Neural progenitor cell (in vitro differentiated cells): ENCODE data around the gene GPHB5. TPM values are rescaled to one million over a fixed set of nuclear protein-coding genes. Genes with fewer than 3 reads are reported as not detected.
A peak's percentile ranks its signal among the peaks of the same experiment; 100 is the strongest.

Experiments used
- DNase-seq: peaks from one replicate; pipeline ENCODE4 v3.0.0-alpha.2; 2016; ENCODE audit warnings: low spot score
- H2AFZ ChIP-seq: fragments of 200-600 bp; sonication (generic); replicated peaks from 2 replicates; pipeline ENCODE4 v1.6.1; 2016; ENCODE audit warnings: antibody characterized with exemption
- H3F3A ChIP-seq: fragments of 200-600 bp; sonication (generic); 2 replicates; pipeline ENCODE4 v1.6.1; 2016; ENCODE audit warnings: antibody characterized with exemption, low read depth
- H3K27ac ChIP-seq: fragments of 200-600 bp; sonication (generic); 2 replicates; pipeline ENCODE4 v1.5.1; 2016; ENCODE audit warnings: mild to moderate bottlenecking
- H3K27me3 ChIP-seq: fragments of 200-600 bp; sonication (generic); 2 replicates; pipeline ENCODE4 v1.6.1; 2016; ENCODE audit warnings: mild to moderate bottlenecking, moderate library complexity
- H3K36me3 ChIP-seq: fragments of 200-600 bp; sonication (generic); 2 replicates; pipeline ENCODE4 v1.5.1; 2016
- H3K4me1 ChIP-seq: fragments of 200-600 bp; sonication (generic); 2 replicates; pipeline ENCODE4 v1.6.1; 2016; ENCODE audit warnings: mixed run types
- H3K4me2 ChIP-seq: fragments of 200-600 bp; sonication (generic); 2 replicates; pipeline ENCODE4 v1.6.1; 2016
- H3K4me3 ChIP-seq: fragments of 200-600 bp; sonication (generic); 2 replicates; pipeline ENCODE4 v1.5.1; 2016
- H3K79me2 ChIP-seq: fragments of 200-600 bp; sonication (generic); 2 replicates; pipeline ENCODE4 v1.6.1; 2016; ENCODE audit warnings: low read depth
- H3K9ac ChIP-seq: fragments of 200-600 bp; sonication (generic); 2 replicates; pipeline ENCODE4 v1.6.1; 2016
- H3K9me3 ChIP-seq: fragments of 200-600 bp; sonication (generic); 2 replicates; pipeline ENCODE4 v1.5.1; 2016; ENCODE audit warnings: low read depth
- H4K20me1 ChIP-seq: fragments of 200-600 bp; sonication (generic); 2 replicates; pipeline ENCODE4 v1.6.1; 2016; ENCODE audit warnings: low read depth
- H3K27ac Mint-ChIP-seq: 3 replicates; pipeline ENCODE4 v1.8.0; 2021; ENCODE audit warnings: mixed read lengths
- H3K27me3 Mint-ChIP-seq: 2 replicates; pipeline ENCODE4 v1.8.0; 2022; ENCODE audit warnings: low read depth, mild to moderate bottlenecking, inconsistent platforms, moderate library complexity, mixed read lengths; ENCODE audit not compliant: insufficient read depth
- H3K36me3 Mint-ChIP-seq: 3 replicates; pipeline ENCODE4 v1.8.0; 2021; ENCODE audit warnings: mixed read lengths
- H3K4me1 Mint-ChIP-seq: 3 replicates; pipeline ENCODE4 v1.8.0; 2021; ENCODE audit warnings: mixed read lengths
- H3K4me3 Mint-ChIP-seq: 3 replicates; pipeline ENCODE4 v1.8.0; 2021; ENCODE audit warnings: mild to moderate bottlenecking, moderate library complexity, mixed read lengths
- H3K9me3 Mint-ChIP-seq: 3 replicates; pipeline ENCODE4 v1.8.0; 2020; ENCODE audit warnings: mixed read lengths
- CTCF ChIP-seq: fragments of 200-600 bp; sonication (generic); IDR thresholded peaks from 2 replicates; pipeline ENCODE4 v1.5.1; 2017; ENCODE audit warnings: antibody characterized with exemption, mild to moderate bottlenecking
- EZH2 ChIP-seq: fragments of 200-600 bp; sonication (generic); IDR thresholded peaks from 2 replicates; pipeline ENCODE4 v1.6.1; 2017; ENCODE audit warnings: antibody characterized with exemption, mild to moderate bottlenecking, moderate library complexity
- EZH2phosphoT487 ChIP-seq: fragments of 200-600 bp; sonication (generic); IDR thresholded peaks from 2 replicates; pipeline ENCODE4 v1.6.1; 2017; ENCODE audit warnings: antibody characterized with exemption
- total RNA-seq: library from RNA; depleted of rRNA; stranded (reverse); fragments of >200 nt; gene quantifications from 2 replicates; pipeline ENCODE4 v1.2.3, GENCODE V29; 2015; ENCODE audit warnings: low replicate concordance

The GPHB5 gene
- total RNA-seq, 1 donor from 2014 or later: not detected

DNA sequence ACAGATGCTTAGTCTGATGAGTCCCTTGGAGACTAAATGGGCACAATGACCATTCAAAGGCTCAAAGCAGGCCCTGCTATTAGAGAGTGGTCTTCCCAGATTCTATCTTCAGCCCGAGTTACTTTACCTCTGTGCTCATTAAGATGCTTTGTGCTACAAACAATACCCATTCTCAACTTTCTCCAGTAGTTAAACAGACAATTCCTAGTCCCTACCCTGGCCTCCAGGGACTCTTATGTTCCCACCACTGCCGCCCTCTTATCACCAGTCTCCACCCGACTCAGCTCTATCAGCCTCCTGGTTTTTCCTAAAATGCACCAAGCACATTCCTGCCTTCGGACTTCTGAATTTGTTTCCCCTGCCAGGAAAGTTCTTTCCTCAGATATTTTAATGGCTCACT is 25.6 kb upstream of the GPHB5 start:
- no peak overlapping the region for H3K4me3 ChIP-seq

GRCh38 chr14:63343878-63344277 is 25.1 kb upstream of the GPHB5 start:
- Mint-ChIP-seq H3K36me3 (no peaks in the 10 kb centered on the region), H3K4me3 (no peak overlapping the region), H3K27me3 (peaks cover 4% of the 10 kb centered on the region), H3K4me1 (no peaks in the 10 kb centered on the region), H3K27ac (no peak overlapping the region), H3K9me3 (no peaks in the 10 kb centered on the region)
- no peak overlapping the region for H3K9ac ChIP-seq
- peaks cover 28% of the 10 kb centered on the region for H3K4me1 ChIP-seq
- H3F3A ChIP-seq: peaks cover 25% of the 10 kb centered on the region
- H3K79me2 ChIP-seq: no peaks in the 10 kb centered on the region
- H3K36me3 ChIP-seq: no peaks in the 10 kb centered on the region
- no peak overlapping the region for H3K27ac ChIP-seq
- no peak for TF ChIP-seq CTCF
- TF ChIP-seq EZH2phosphoT487: no peak
- TF ChIP-seq EZH2: no peak
- H2AFZ ChIP-seq: no peak overlapping the region
- no peak overlapping the region for H3K4me3 ChIP-seq
- DNase-seq: no peak
- H3K9me3 ChIP-seq: no peaks in the 10 kb centered on the region
- no peaks in the 10 kb centered on the region for H3K27me3 ChIP-seq
- H4K20me1 ChIP-seq: no peaks in the 10 kb centered on the region
- H3K4me2 ChIP-seq: peak overlapping the region; percentile 60

More for the DNA sequence above, 25.6 kb upstream of the GPHB5 start:
- Histone ChIP-seq H3K27ac (peak overlapping the region; percentile 88), H3K27me3 (no peaks in the 10 kb centered on the region), H3K4me2 (peak overlapping the region; percentile 60), H3K79me2 (no peaks in the 10 kb centered on the region), H3K9ac (no peak overlapping the region), H3F3A (peaks cover 25% of the 10 kb centered on the region), H2AFZ (peak overlapping the region; percentile 28), H3K9me3 (no peaks in the 10 kb centered on the region), H3K36me3 (no peaks in the 10 kb centered on the region), H3K4me1 (peaks cover 28% of the 10 kb centered on the region), H4K20me1 (no peaks in the 10 kb centered on the region)
- Mint-ChIP-seq H3K27ac (no peak overlapping the region), H3K36me3 (no peaks in the 10 kb centered on the region), H3K9me3 (no peaks in the 10 kb centered on the region), H3K27me3 (peaks cover 4% of the 10 kb centered on the region), H3K4me1 (no peaks in the 10 kb centered on the region), H3K4me3 (no peak overlapping the region)
- DNase-seq: peak; percentile 65
- TF ChIP-seq EZH2phosphoT487: no peak
- no peak for TF ChIP-seq EZH2
- TF ChIP-seq CTCF: no peak

DNA sequence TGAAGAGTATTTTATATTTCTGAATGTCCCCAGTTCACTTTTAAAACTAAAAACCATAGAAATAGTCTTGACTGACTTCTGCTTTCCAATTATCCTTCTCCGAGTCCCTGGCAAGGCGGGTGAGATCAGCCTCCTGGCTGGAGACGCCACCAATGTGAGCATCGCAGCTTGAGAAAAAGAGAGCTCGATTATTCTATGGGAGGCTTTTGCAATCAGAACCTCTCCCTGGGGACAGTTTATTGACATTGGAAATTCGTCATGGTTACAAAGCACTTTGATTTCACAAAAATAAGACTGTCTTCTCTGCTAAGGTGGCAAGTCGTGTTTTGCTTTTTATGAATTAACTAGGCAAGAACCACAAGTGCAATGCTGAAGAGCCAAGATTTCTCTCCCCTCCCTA is 23.6 kb upstream of the GPHB5 start:
- Histone ChIP-seq H3K27me3 (no peaks in the 10 kb centered on the region), H3K4me2 (no peak overlapping the region), H3K27ac (peak overlapping the region; percentile 43), H3K9me3 (no peaks in the 10 kb centered on the region), H3F3A (peaks cover 25% of the 10 kb centered on the region), H3K4me3 (no peak overlapping the region), H3K79me2 (no peaks in the 10 kb centered on the region), H2AFZ (peak overlapping the region; percentile 92), H3K9ac (no peak overlapping the region), H3K4me1 (peaks cover 28% of the 10 kb centered on the region), H4K20me1 (no peaks in the 10 kb centered on the region), H3K36me3 (no peaks in the 10 kb centered on the region)
- no peak overlapping the region for H3K4me3 Mint-ChIP-seq
- peaks cover 4% of the 10 kb centered on the region for H3K27me3 Mint-ChIP-seq
- H3K36me3 Mint-ChIP-seq: no peaks in the 10 kb centered on the region
- DNase-seq: no peak
- TF ChIP-seq CTCF (no peak), EZH2phosphoT487 (no peak), EZH2 (no peak)
- H3K27ac Mint-ChIP-seq: peak overlapping the region; percentile 19
- H3K4me1 Mint-ChIP-seq: no peaks in the 10 kb centered on the region
- no peaks in the 10 kb centered on the region for H3K9me3 Mint-ChIP-seq
